HG03039 (cell line): ENCODE data around the gene MTERF2.
A peak's percentile ranks its signal among the peaks of the same experiment; 100 is the strongest.
"Not testable (repeated sequence)": the region's sequence is repeated elsewhere in the genome, so short reads cannot be mapped to it uniquely, and the experiment has no call there.

ENCODE experiments used
- ATAC-seq: cut with Tn5 transposase; IDR thresholded peaks from one replicate; pipeline ENCODE4 v1.9.1; 2021; ENCODE audit warnings: mild to moderate bottlenecking, moderate library complexity; ENCODE audit not compliant: unreplicated experiment

The MTERF2 gene

GRCh38 chr12:106986625-106987389, at the start of gene MTERF2:
MTERF2 (minus strand) TSS chr12:106987146; CDS start chr12:106978714, 8,432 bp downstream.
- ATAC-seq, result peak; percentile 93

- no peak for ATAC-seq
Observed at GRCh38 chr12:107035733-107036132, 48.8 kb upstream of the MTERF2 start.

GRCh38 chr12:107033758-107034739, 47.1 kb upstream of the MTERF2 start:
- no peak for ATAC-seq

GRCh38 chr12:107032266-107032665, 45.3 kb upstream of the MTERF2 start:
- no peak for ATAC-seq

- ATAC-seq, result no peak
Observed at GRCh38 chr12:107031061-107031460, 44.1 kb upstream of the MTERF2 start.

- ATAC-seq, result no peak
Observed at GRCh38 chr12:107029081-107029480, 42.1 kb upstream of the MTERF2 start.

GRCh38 chr12:107027636-107028053, 40.7 kb upstream of the MTERF2 start:
- ATAC-seq, result no peak

- ATAC-seq, result no peak
Observed at GRCh38 chr12:107026806-107027635, 40.1 kb upstream of the MTERF2 start.

- not testable (repeated sequence) for ATAC-seq
Observed at GRCh38 chr12:107026356-107026755, 39.4 kb upstream of the MTERF2 start.

GRCh38 chr12:107025671-107026070, 38.7 kb upstream of the MTERF2 start:
- no peak for ATAC-seq

GRCh38 chr12:107019546-107019945, 32.6 kb upstream of the MTERF2 start:
- no peak for ATAC-seq

GRCh38 chr12:107017042-107017441, 30.1 kb upstream of the MTERF2 start:
- no peak for ATAC-seq

GRCh38 chr12:107014055-107014454, 27.1 kb upstream of the MTERF2 start:
- no peak for ATAC-seq

- ATAC-seq, result no peak
Observed at GRCh38 chr12:107012736-107013425, 25.9 kb upstream of the MTERF2 start.

GRCh38 chr12:107011519-107011918, 24.6 kb upstream of the MTERF2 start:
- ATAC-seq, result no peak

- no peak for ATAC-seq
Observed at GRCh38 chr12:107007411-107007810, 20.5 kb upstream of the MTERF2 start.

- not testable (repeated sequence) for ATAC-seq
Observed at GRCh38 chr12:107002665-107003064, 15.7 kb upstream of the MTERF2 start.

GRCh38 chr12:106999446-106999845, 12.5 kb upstream of the MTERF2 start:
- no peak for ATAC-seq

GRCh38 chr12:106997916-106998315, 11.0 kb upstream of the MTERF2 start:
- ATAC-seq, result no peak

GRCh38 chr12:106996102-106996501, 9.2 kb upstream of the MTERF2 start:
- ATAC-seq, result not testable (repeated sequence)
